Activated T-helper 17 cell treated with anti-CD3 and anti-CD28 coated beads, Interleukin-2, amount 50 U/mL, for 72 hours (primary cell): ENCODE measurements around the gene UBL3. TPM values are rescaled to one million over a fixed set of nuclear protein-coding genes. Genes with fewer than 3 reads are reported as not detected.

Experiments
- ATAC-seq: fragments of 150-1000 bp; cut with Tn5 transposase; replicated peaks from 2 replicates; pipeline ENCODE4 v1.10.0; 2021; ENCODE audit warnings: mild to moderate bottlenecking, moderate library complexity
- H3K27ac Mint-ChIP-seq: one replicate; pipeline ENCODE4 v1.8.0; 2022; ENCODE audit warnings: mixed read lengths
- H3K27me3 Mint-ChIP-seq: one replicate; pipeline ENCODE4 v1.8.0; 2022; ENCODE audit warnings: mixed read lengths
- H3K36me3 Mint-ChIP-seq: one replicate; pipeline ENCODE4 v1.8.0; 2022; ENCODE audit warnings: low read depth, mild to moderate bottlenecking, mixed read lengths
- H3K4me1 Mint-ChIP-seq: one replicate; pipeline ENCODE4 v1.8.0; 2022; ENCODE audit warnings: mixed read lengths
- H3K4me3 Mint-ChIP-seq: one replicate; pipeline ENCODE4 v1.8.0; 2022; ENCODE audit warnings: mild to moderate bottlenecking, mixed read lengths
- H3K9me3 Mint-ChIP-seq: one replicate; pipeline ENCODE4 v1.8.0; 2022; ENCODE audit warnings: mixed read lengths
- total RNA-seq, 2 donors: library from RNA; stranded (reverse); gene quantifications; one replicate each; pipeline ENCODE4 v1.2.3, GENCODE V29; 2022

The UBL3 gene
- total RNA-seq, 2 donors from 2014 or later = 8.4 to 9.4 TPM

DNA sequence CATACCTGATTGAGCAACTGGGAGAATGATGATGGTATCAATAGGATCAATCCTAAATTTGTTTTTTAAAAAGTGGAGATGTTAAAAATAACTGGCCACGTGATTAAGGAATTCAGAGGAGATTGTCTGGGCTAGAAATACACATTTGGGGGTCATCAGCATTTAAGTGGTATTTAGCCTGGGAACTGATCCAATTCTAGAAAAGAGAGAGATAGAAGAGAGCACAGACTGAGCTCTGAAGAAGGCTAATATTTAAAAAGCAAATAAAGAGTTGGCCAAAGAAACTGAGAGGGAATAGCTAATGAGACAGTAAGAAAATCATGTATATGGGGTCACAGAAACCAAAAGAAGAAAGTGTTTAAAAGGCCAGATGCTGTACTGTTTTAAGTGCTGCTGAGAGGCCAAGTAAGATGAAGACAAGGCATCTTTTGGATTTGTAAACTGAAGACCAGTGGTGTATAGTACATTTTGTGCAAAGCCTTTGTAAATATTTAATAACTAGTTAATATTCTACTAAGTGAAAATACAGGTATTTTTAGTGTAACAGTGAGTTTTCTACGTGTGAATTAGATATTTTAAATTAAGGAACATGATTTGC is 40.2 kb downstream of the UBL3 start:
- Mint-ChIP-seq H3K4me1 (peaks cover 23% of the 10 kb centered on the region), H3K36me3 (no peaks in the 10 kb centered on the region), H3K9me3 (no peaks in the 10 kb centered on the region), H3K27ac (no peak overlapping the region), H3K27me3 (no peaks in the 10 kb centered on the region), H3K4me3 (no peak overlapping the region)
- no peak for ATAC-seq

- H3K27me3 Mint-ChIP-seq = no peaks in the 10 kb centered on the region
- no peak overlapping the region for H3K4me3 Mint-ChIP-seq
- no peaks in the 10 kb centered on the region for H3K9me3 Mint-ChIP-seq
- no peak for ATAC-seq
- no peaks in the 10 kb centered on the region for H3K36me3 Mint-ChIP-seq
- H3K4me1 Mint-ChIP-seq = peaks cover 23% of the 10 kb centered on the region
- H3K27ac Mint-ChIP-seq = no peak overlapping the region
Measured at GRCh38 chr13:29808264-29808663, 42.2 kb downstream of the UBL3 start.

DNA sequence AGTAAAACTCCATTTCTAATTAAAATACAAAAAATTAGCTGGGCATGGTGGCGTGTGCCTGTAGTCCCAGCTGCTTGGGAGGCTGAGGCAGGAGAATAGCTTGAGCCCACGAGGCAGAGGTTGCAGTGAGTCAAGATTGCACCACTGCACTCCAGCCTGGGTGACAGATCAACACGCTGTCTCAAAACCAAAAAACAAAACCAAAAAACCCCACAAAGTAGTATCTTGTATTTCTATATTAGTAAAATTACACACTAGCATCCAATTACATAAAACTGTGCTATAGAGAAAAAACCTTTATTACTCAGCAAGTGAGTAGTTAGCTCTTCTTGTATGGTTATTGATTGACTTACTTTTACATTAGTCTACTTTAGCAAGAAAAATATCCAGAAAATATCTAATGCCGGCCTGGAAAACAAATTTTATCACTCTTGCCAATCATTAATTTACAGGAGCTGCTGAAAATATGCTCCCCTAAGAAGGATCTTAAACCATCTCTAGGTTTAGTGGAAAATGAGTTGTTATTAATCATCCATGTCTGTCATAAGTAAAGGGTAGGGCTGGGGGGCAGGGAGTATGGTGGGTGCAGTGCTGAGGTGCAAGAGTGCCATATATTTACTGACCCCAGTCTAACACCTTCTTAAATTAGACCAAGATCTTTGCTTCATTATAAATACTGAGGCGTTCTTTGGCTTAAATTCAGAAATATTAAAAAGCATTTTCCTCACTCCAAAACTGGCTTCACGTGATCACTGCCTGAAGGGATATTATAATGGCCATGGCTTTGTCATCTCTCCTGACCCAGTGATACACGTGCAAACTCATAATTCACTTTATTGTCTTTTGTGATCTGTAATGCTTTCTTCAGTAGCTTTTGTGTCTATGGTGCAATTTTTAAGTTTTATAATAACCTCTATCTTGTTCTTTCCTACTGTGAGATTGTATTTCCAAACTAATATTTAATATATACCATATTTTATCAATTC is 44.1 kb downstream of the UBL3 start:
- ATAC-seq = peak; percentile 95
- H3K27me3 Mint-ChIP-seq = no peaks in the 10 kb centered on the region
- H3K27ac Mint-ChIP-seq = no peak overlapping the region
- H3K4me1 Mint-ChIP-seq = peaks cover 23% of the 10 kb centered on the region
- no peaks in the 10 kb centered on the region for H3K36me3 Mint-ChIP-seq
- no peaks in the 10 kb centered on the region for H3K9me3 Mint-ChIP-seq
- no peak overlapping the region for H3K4me3 Mint-ChIP-seq

DNA sequence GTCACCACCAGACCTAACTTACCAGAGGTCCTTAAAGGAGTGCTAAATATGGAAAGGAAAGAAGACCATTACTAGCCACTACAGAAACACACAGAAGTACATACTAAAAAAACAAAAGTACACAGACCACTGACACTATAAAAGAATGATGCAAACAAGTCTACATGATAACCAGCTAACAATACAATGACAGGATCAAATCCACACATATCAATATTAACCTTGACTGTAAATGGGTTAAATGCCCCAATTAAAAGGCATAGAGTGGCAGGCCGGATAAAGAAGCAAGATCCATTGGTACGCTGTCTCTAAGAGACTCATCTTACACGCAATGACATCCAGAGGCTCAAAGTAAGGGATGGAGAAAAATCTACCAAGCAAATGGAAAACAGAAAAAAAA is 47.2 kb downstream of the UBL3 start:
- no peaks in the 10 kb centered on the region for H3K36me3 Mint-ChIP-seq
- no peaks in the 10 kb centered on the region for H3K27me3 Mint-ChIP-seq
- ATAC-seq = no peak
- no peaks in the 10 kb centered on the region for H3K9me3 Mint-ChIP-seq
- no peak overlapping the region for H3K4me3 Mint-ChIP-seq
- peaks cover 9% of the 10 kb centered on the region for H3K4me1 Mint-ChIP-seq
- no peak overlapping the region for H3K27ac Mint-ChIP-seq

DNA sequence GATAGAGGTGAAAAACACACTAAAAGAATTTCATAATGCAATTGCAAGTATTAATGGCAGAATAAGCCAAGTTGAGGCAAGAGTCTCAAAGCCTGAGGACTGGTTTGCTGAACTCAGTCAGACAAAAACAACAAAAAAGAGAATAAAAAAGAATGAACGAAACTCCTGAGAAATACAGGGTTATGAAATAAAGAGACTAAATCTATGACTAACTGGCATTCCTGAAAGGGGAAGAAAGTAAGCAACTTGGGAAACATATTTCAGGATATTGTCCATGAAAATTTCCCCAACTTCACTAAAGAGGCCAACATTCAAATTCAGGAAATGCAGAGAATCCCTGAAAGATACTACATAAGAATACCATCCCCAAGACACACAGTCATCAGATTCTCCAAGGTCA is 47.8 kb downstream of the UBL3 start:
- Mint-ChIP-seq H3K27me3 (no peaks in the 10 kb centered on the region), H3K4me1 (peaks cover 11% of the 10 kb centered on the region)
- ATAC-seq = no peak

DNA sequence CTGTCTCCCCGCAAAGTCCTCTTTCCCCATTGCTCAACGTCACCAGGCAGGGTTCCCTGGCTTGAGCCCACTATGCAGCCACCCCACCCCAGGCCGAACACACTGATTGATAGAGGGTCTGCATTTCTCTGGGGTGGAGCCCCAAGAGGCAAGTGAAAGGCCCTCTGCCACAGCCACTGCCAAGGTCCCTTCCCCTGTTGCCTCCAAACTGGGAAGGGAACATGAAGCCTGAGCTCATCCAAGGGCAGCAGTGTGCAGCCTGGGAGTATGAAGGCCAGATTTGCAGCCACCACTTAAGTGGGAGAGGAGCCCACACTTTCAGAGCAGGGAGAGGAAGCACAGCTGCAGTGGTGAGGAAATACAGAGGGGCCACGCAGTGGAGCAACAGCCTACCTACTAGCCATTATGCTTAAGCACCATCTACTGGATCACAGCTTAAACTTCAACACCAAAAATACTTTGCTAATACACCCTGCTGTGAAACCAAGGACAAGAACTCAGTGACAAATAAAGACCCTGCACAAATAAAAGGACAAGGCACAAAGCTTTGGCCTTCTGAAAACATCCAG is 48.6 kb downstream of the UBL3 start:
- no peak for ATAC-seq
- no peaks in the 10 kb centered on the region for H3K27me3 Mint-ChIP-seq
- H3K4me1 Mint-ChIP-seq = peaks cover 14% of the 10 kb centered on the region
- no peaks in the 10 kb centered on the region for H3K36me3 Mint-ChIP-seq
- no peak overlapping the region for H3K27ac Mint-ChIP-seq
- no peaks in the 10 kb centered on the region for H3K9me3 Mint-ChIP-seq
- H3K4me3 Mint-ChIP-seq = no peak overlapping the region

More for the DNA sequence above, 47.8 kb downstream of the UBL3 start:
- Mint-ChIP-seq H3K9me3 (no peaks in the 10 kb centered on the region), H3K4me3 (no peak overlapping the region), H3K27ac (no peak overlapping the region), H3K36me3 (no peaks in the 10 kb centered on the region)

DNA sequence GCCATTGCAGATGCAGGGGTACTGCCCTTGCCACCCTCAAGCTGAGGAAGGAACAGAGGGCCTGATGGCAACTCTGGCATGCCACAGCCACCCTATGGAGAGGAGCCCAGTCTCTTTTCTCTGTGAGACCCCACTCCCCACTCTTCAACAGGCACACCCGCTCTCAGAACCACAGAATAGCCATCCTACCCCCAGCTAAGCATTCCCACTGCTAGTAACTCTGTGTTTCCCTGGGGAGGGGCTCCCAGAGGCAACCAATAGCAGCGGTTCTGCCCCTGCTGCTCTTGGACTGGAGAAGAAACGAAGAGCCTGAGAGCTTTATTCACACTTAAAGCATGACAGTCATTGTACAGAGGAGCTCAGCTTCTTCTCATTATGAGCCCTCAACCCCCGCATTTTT is 49.3 kb downstream of the UBL3 start:
- peaks cover 13% of the 10 kb centered on the region for H3K4me1 Mint-ChIP-seq
- H3K27ac Mint-ChIP-seq = no peak overlapping the region
- no peaks in the 10 kb centered on the region for H3K9me3 Mint-ChIP-seq
- no peaks in the 10 kb centered on the region for H3K36me3 Mint-ChIP-seq
- no peak overlapping the region for H3K4me3 Mint-ChIP-seq
- no peak for ATAC-seq
- no peaks in the 10 kb centered on the region for H3K27me3 Mint-ChIP-seq

GRCh38 chr13:29800687-29801086 is 49.7 kb downstream of the UBL3 start:
- Mint-ChIP-seq H3K27me3 (no peaks in the 10 kb centered on the region), H3K36me3 (no peaks in the 10 kb centered on the region), H3K27ac (no peak overlapping the region), H3K9me3 (no peaks in the 10 kb centered on the region), H3K4me3 (no peak overlapping the region), H3K4me1 (peaks cover 12% of the 10 kb centered on the region)
- ATAC-seq = no peak

DNA sequence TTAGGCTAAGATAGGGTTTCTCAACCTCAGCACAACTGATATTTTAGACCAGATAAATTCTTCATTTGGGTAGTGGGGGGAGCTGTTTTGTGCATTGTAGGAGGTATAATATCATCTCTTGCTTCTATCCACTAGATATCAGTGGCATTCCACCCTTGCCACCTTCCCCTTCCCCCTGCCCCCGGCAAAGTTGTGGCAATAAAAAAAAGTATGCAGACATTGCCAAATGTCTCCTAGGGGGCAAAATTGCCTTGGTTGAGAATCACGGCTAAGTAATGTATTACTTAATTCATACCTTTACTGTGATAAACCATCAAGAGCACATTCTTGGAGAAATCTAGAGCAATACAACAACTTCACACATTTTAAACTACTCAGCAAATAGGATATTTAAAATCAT is 51.4 kb downstream of the UBL3 start:
- Mint-ChIP-seq H3K4me3 (no peak overlapping the region), H3K27ac (no peak overlapping the region), H3K9me3 (no peaks in the 10 kb centered on the region), H3K27me3 (no peaks in the 10 kb centered on the region), H3K36me3 (no peaks in the 10 kb centered on the region), H3K4me1 (peaks cover 19% of the 10 kb centered on the region)
- ATAC-seq = no peak

- Mint-ChIP-seq H3K27me3 (no peaks in the 10 kb centered on the region), H3K4me3 (no peak overlapping the region), H3K4me1 (peaks cover 40% of the 10 kb centered on the region), H3K36me3 (no peaks in the 10 kb centered on the region), H3K27ac (peak overlapping the region; percentile 5), H3K9me3 (no peaks in the 10 kb centered on the region)
- no peak for ATAC-seq
Measured at GRCh38 chr13:29791997-29792780, 58.2 kb downstream of the UBL3 start.

GRCh38 chr13:29791508-29791907 is 58.9 kb downstream of the UBL3 start:
- peak; percentile 94 for ATAC-seq
- peaks cover 35% of the 10 kb centered on the region for H3K4me1 Mint-ChIP-seq
- H3K4me3 Mint-ChIP-seq = no peak overlapping the region
- H3K27ac Mint-ChIP-seq = peak overlapping the region; percentile 5
- no peaks in the 10 kb centered on the region for H3K27me3 Mint-ChIP-seq
- H3K9me3 Mint-ChIP-seq = no peaks in the 10 kb centered on the region
- H3K36me3 Mint-ChIP-seq = no peaks in the 10 kb centered on the region

DNA sequence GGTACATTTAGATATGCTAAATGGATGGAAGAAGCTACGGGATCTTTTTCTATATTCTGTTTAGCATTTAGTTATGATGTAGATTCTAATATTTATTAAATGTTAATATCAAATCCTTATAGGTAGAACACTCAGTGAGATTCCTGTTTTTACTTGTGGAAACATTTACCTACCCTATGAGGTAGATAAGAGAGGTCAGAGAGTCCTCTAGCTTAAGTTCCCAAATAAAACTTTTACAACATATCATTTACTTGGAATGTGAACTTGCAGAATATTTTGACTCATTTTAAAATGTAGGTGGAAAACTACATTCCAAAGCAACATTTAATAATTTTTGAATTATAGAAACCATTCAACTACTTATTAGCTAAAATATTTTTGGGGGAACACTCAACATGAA is 63.7 kb downstream of the UBL3 start:
- ATAC-seq = no peak
- peaks cover 33% of the 10 kb centered on the region for H3K4me1 Mint-ChIP-seq
- no peaks in the 10 kb centered on the region for H3K36me3 Mint-ChIP-seq
- H3K4me3 Mint-ChIP-seq = no peak overlapping the region
- H3K27ac Mint-ChIP-seq = no peak overlapping the region
- H3K9me3 Mint-ChIP-seq = no peaks in the 10 kb centered on the region
- H3K27me3 Mint-ChIP-seq = no peaks in the 10 kb centered on the region

GRCh38 chr13:29785978-29786377 is 64.4 kb downstream of the UBL3 start:
- Mint-ChIP-seq H3K27me3 (no peaks in the 10 kb centered on the region), H3K36me3 (no peaks in the 10 kb centered on the region), H3K9me3 (no peaks in the 10 kb centered on the region), H3K27ac (no peak overlapping the region), H3K4me1 (peaks cover 25% of the 10 kb centered on the region), H3K4me3 (no peak overlapping the region)
- ATAC-seq = no peak

DNA sequence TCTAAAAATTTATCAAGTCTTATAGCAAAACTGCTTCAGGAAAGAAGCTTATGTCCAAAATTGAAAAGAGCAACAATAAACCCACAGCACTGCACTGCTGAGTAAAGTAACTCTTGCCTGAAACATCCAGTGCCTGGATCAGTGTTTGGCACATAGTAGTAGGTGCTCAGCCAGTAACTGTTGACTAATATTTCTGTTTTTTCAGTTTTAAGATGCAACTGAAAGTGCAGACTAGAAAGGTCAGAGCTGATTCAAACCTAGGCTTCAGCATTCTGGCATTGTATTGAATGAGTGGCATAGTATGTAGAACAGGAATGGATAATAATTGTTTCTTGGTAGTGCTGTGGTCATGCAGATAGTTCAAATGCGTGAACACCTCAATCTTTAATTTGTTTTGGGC is 67.6 kb downstream of the UBL3 start:
- no peaks in the 10 kb centered on the region for H3K36me3 Mint-ChIP-seq
- no peaks in the 10 kb centered on the region for H3K27me3 Mint-ChIP-seq

More for the DNA sequence above, 67.6 kb downstream of the UBL3 start:
- peak overlapping the region; percentile 12 for H3K4me3 Mint-ChIP-seq
- H3K27ac Mint-ChIP-seq = peak overlapping the region; percentile 84
- ATAC-seq = peak; percentile 99
- peaks cover 11% of the 10 kb centered on the region for H3K4me1 Mint-ChIP-seq
- no peaks in the 10 kb centered on the region for H3K9me3 Mint-ChIP-seq
